K562 (cell line): ENCODE measurements around the gene POMP. TPM values are rescaled to one million over a fixed set of nuclear protein-coding genes. Genes with fewer than 3 reads are reported as not detected.

ENCODE experiments used
- ATAC-seq: fragments of 200-7000 bp; cut with Tn5 transposase; 3 replicates; pipeline ENCODE4 v1.9.1; 2020; ENCODE audit warnings: moderate library complexity
- BruUV-seq: library from RNA; stranded (reverse); fragments of 400-500 nt; replicated peaks from 2 replicates; lab custom pipeline; 2021; lab: Mats Ljungman, UMichigan
- CTCF ChIA-PET: fragments of 300-600 bp; formaldehyde crosslinking; extraction: SDS; loops from one replicate; lab custom pipeline; 2021; ENCODE audit warnings: low intra/inter-chr PET ratio; lab: Yijun Ruan, JAX
- POLR2A ChIA-PET: fragments of 300-600, 350-650 bp; sonication (Branson Sonifier 250); formaldehyde crosslinking; extraction: SDS; loops from one replicate; lab custom pipeline; 2021; ENCODE audit warnings: antibody characterized with exemption, inconsistent platforms; lab: Yijun Ruan, JAX
- DNase-seq, 4 experiments: peaks; one replicate each; pipeline versions ENCODE4 v3.0.0 to v3.0.0-alpha.2; 2011 to 2018; ENCODE audit warnings: low spot score in 3 of 4, mixed read lengths in 3 of 4; ENCODE audit errors: extremely low read depth in 1 of 4
- FAIRE-seq: peaks from 2 replicates; lab custom pipeline; 2011; peaks lifted over from hg19 to GRCh38; lab: Jason Lieb, UNC
- H2AFZ ChIP-seq: 2 replicates; pipeline ENCODE4 v1.6.0; 2011; ENCODE audit warnings: low read depth, low read length, control low read depth, inconsistent platforms
- H3K27ac ChIP-seq: fragments of 200-600 bp; 3 replicates; pipeline ENCODE4 v1.8.0; 2011; ENCODE audit warnings: low read depth, mild to moderate bottlenecking, control low read depth, inconsistent platforms, low read length, moderate library complexity, mixed read lengths; ENCODE audit errors: extremely low read depth
- H3K27me3 ChIP-seq, 2 experiments: fragments of 300-600 bp in 1 of 2; 2 replicates in 1 of 2; 3 replicates in 1 of 2; pipeline versions ENCODE4 v1.6.0 to v1.8.0; 2011; ENCODE audit warnings: inconsistent platforms in 2 of 2, low read length in 2 of 2, mild to moderate bottlenecking in 1 of 2, mixed read lengths in 1 of 2, moderate library complexity in 1 of 2; ENCODE audit not compliant: control insufficient read depth in 2 of 2, insufficient read depth in 2 of 2
- H3K36me3 ChIP-seq: fragments of 300-600 bp; 3 replicates; pipeline ENCODE4 v1.8.0; 2011; ENCODE audit warnings: mild to moderate bottlenecking, low read length, inconsistent platforms; ENCODE audit not compliant: control insufficient read depth, insufficient read depth
- H3K4me1 ChIP-seq, 2 experiments: fragments of 200-600 bp in 1 of 2; replicated peaks in 1 of 2; 2 replicates in 1 of 2; 3 replicates in 1 of 2; pipeline versions ENCODE4 v1.5.1 to v1.8.0; 2011; ENCODE audit warnings: inconsistent platforms in 2 of 2, low read length in 2 of 2, mild to moderate bottlenecking in 1 of 2, mixed read lengths in 1 of 2, moderate library complexity in 1 of 2; ENCODE audit not compliant: control insufficient read depth in 2 of 2, insufficient read depth in 2 of 2
- H3K4me2 ChIP-seq: 2 replicates; pipeline ENCODE4 v1.6.1; 2011; ENCODE audit warnings: low read length, control low read depth, inconsistent platforms, mixed read lengths; ENCODE audit not compliant: insufficient read depth
- H3K4me3 ChIP-seq: fragments of 200-600 bp; sonication (generic), shearing (Covaris generic); 2 replicates; pipeline ENCODE4 v1.5.1; 2016; ENCODE audit warnings: control low read depth, inconsistent platforms
- H3K79me2 ChIP-seq: fragments of 200-600 bp; 3 replicates; pipeline ENCODE4 v1.8.0; 2011; ENCODE audit warnings: low read length, inconsistent platforms; ENCODE audit not compliant: control insufficient read depth, insufficient read depth
- H3K9ac ChIP-seq, 2 experiments: 2 replicates each; pipeline versions ENCODE4 v1.6.0 to v1.6.1; 2011; ENCODE audit warnings: low read depth in 2 of 2, low read length in 2 of 2, control low read depth in 1 of 2, inconsistent platforms in 1 of 2, mild to moderate bottlenecking in 1 of 2, mixed read lengths in 1 of 2; ENCODE audit not compliant: insufficient read depth in 1 of 2
- H3K9me1 ChIP-seq: one replicate; pipeline ENCODE4 v1.6.0; 2011; ENCODE audit warnings: inconsistent platforms, mild to moderate bottlenecking, low read length, moderate library complexity; ENCODE audit not compliant: control insufficient read depth, insufficient read depth
- H3K9me3 ChIP-seq: replicated peaks from 2 replicates; pipeline ENCODE4 v1.5.1; 2011; ENCODE audit warnings: low read depth, low read length, inconsistent platforms; ENCODE audit not compliant: control insufficient read depth, insufficient read depth
- H4K20me1 ChIP-seq: replicated peaks from 2 replicates; pipeline ENCODE4 v1.6.1; 2011; ENCODE audit warnings: low read length, inconsistent platforms, mixed read lengths; ENCODE audit not compliant: control insufficient read depth, insufficient read depth
- CEBPB ChIP-seq: fragments of 450-650 bp; IDR thresholded peaks from 2 replicates; pipeline ENCODE4 v1.6.1; 2016; ENCODE audit warnings: missing genetic modification characterization, missing compliant biosample characterization
- CEBPG ChIP-seq, 3 experiments: fragments of 200-800 bp in 1 of 3; sonication (Bioruptor generic) in 1 of 3; sonication (generic) in 1 of 3; formaldehyde crosslinking in 1 of 3; IDR thresholded peaks in 2 of 3; conservative IDR thresholded peaks in 1 of 3; 2 replicates each; pipeline versions ENCODE4 v1.6.1 to v1.8.0; 2016 to 2022; ENCODE audit warnings: missing compliant biosample characterization in 2 of 3, missing genetic modification characterization in 2 of 3, mild to moderate bottlenecking in 1 of 3, missing genetic modification reagents in 1 of 3
- HDGF ChIP-seq: fragments of 450-650 bp; IDR thresholded peaks from 2 replicates; pipeline ENCODE4 v1.6.1; 2016
- MTA3 ChIP-seq: fragments of 450-650 bp; formaldehyde crosslinking; IDR thresholded peaks from 2 replicates; pipeline ENCODE4 v1.6.1; 2017; ENCODE audit warnings: mild to moderate bottlenecking, borderline replicate concordance
- WGBS: fragments of 100-300 bp; shearing (Covaris generic); methylation state at CpG from one replicate; pipeline ENCODE4 v1.1.6; 2016; ENCODE audit warnings: low coverage, mixed read lengths; ENCODE audit not compliant: insufficient coverage; ENCODE audit errors: missing lambda C conversion rate; 5-methylcytosine and 5-hydroxymethylcytosine counted together
- in situ Hi-C: fragments of 300-500 bp; cut with MboI; formaldehyde crosslinking; loops from 4 replicates; pipeline ENCODE4 v1.15.0; 2018; ENCODE audit warnings: inconsistent platforms, mixed read lengths
- intact Hi-C: fragments of 100-400 bp; cut with micrococcal nuclease; formaldehyde crosslinking; loops from 2 replicates; pipeline ENCODE4 v1.14.2; 2022
- polyA plus RNA-seq, 8 experiments: library from polyadenylated mRNA; depleted of rRNA in 4 of 8; stranded (reverse) in 5 of 8; unstranded in 3 of 8; fragments of >200 nt; fragmentation: Nextera tagmentation in 2 of 8; fragmentation: Illumina TruSeq in 1 of 8; extraction: Ambion mirVana in 2 of 8; extraction: Trizol in 1 of 8; gene quantifications; 2 replicates each; pipeline versions ENCODE4 v1.2.1 to v1.2.3, GENCODE V29; 2011 to 2014; ENCODE audit warnings: inconsistent platforms in 1 of 8, missing spikeins in 1 of 8
- total RNA-seq, 7 experiments: library from RNA; depleted of rRNA in 6 of 7; stranded (reverse); fragments of >200 nt in 6 of 7; fragmentation: Illumina TruSeq in 2 of 7; extraction: Trizol in 2 of 7; gene quantifications; 2 replicates each; pipeline versions ENCODE4 v1.2.1 to v1.2.3, GENCODE V29; 2011 to 2021; ENCODE audit warnings: low replicate concordance in 1 of 7
- TF ChIP-seq, protein P1 (sequence below), 2 experiments: fragments of 450-650 bp in 1 of 2; sonication (generic) in 1 of 2; formaldehyde crosslinking in 1 of 2; IDR thresholded peaks; 2 replicates each; pipeline versions ENCODE4 v1.7.1 to v1.9.0; 2016 to 2022; ENCODE audit warnings: inconsistent platforms in 1 of 2, mild to moderate bottlenecking in 1 of 2, missing genetic modification reagents in 1 of 2

POMP gene
- total and polyA plus RNA-seq, 9 of the 15 experiments (the other 6 are each of a cell fraction or from before 2014, with no cell fraction given) = 69.2 to 647 (median 118) TPM

DNA sequence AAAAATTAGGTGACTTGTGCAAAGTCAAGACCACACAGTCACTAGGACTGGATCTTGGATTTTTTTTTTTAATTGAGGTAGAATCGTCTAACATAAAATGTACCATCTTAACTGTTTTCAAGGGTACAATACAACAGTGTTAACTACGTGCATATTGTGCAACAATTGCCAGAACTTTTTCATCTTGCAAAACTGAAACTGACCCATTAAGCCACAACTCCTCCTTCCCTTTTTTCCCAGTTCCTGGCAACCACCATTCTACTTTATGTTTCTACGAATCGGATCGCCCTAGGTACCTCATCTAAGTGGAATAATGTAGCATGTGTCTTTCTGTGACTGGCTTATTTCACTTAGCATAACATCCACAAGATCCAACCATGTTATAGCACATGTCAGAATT lies 37.5 kb upstream of the POMP start:
- ChIA-PET CTCF (no interaction called here), POLR2A (interaction anchor here (1.1 kb wide), 1 partner anchor 12 kb away, joined by 5 read pairs; no protein-coding TSS in a partner anchor)
- H3K27me3 ChIP-seq = no peaks in the 10 kb centered on the region
- no peak for ATAC-seq
- no peaks in the 10 kb centered on the region for H3K79me2 ChIP-seq
- peaks cover 0 to 4% of the 10 kb centered on the region in 2 experiments; a peak in 3 of 5 replicates for H3K4me1 ChIP-seq
- no peak overlapping the region for H3K9ac ChIP-seq
- no peaks in the 10 kb centered on the region for H3K9me1 ChIP-seq
- H2AFZ ChIP-seq = no peak overlapping the region
- H3K27ac ChIP-seq = no peak overlapping the region
- no peak for DNase-seq
- no TSS peak for BruUV-seq
- H4K20me1 ChIP-seq = no peaks in the 10 kb centered on the region
- in situ Hi-C loops = no loop called here
- WGBS = 38% methylated on average over 5 of the region's 5 CpGs
- no peak for FAIRE-seq
- TF ChIP-seq, protein P1, sequence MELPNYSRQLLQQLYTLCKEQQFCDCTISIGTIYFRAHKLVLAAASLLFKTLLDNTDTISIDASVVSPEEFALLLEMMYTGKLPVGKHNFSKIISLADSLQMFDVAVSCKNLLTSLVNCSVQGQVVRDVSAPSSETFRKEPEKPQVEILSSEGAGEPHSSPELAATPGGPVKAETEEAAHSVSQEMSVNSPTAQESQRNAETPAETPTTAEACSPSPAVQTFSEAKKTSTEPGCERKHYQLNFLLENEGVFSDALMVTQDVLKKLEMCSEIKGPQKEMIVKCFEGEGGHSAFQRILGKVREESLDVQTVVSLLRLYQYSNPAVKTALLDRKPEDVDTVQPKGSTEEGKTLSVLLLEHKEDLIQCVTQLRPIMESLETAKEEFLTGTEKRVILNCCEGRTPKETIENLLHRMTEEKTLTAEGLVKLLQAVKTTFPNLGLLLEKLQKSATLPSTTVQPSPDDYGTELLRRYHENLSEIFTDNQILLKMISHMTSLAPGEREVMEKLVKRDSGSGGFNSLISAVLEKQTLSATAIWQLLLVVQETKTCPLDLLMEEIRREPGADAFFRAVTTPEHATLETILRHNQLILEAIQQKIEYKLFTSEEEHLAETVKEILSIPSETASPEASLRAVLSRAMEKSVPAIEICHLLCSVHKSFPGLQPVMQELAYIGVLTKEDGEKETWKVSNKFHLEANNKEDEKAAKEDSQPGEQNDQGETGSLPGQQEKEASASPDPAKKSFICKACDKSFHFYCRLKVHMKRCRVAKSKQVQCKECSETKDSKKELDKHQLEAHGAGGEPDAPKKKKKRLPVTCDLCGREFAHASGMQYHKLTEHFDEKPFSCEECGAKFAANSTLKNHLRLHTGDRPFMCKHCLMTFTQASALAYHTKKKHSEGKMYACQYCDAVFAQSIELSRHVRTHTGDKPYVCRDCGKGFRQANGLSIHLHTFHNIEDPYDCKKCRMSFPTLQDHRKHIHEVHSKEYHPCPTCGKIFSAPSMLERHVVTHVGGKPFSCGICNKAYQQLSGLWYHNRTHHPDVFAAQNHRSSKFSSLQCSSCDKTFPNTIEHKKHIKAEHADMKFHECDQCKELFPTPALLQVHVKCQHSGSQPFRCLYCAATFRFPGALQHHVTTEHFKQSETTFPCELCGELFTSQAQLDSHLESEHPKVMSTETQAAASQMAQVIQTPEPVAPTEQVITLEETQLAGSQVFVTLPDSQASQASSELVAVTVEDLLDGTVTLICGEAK (IDR thresholded peaks at IDR 0.05) = no peak
- TF ChIP-seq, protein P1 (CRISPR knock-in tag; IDR thresholded peaks at IDR 0.05) = no peak
- TF ChIP-seq CEBPG (CRISPR knock-in tag; IDR thresholded peaks at IDR 0.05) = no peak
- TF ChIP-seq CEBPG (tag; conservative IDR thresholded peaks at IDR 0.05 in 1 of 2, IDR thresholded peaks at IDR 0.05 in 1 of 2) = peak; percentile 20 to 54; a peak in 1 of 4 replicates
- no peak for TF ChIP-seq MTA3
- TF ChIP-seq CEBPB (tag) = peak; percentile 77
- TF ChIP-seq HDGF = no peak
- H3K4me2 ChIP-seq = no peak overlapping the region
- H3K36me3 ChIP-seq = no peaks in the 10 kb centered on the region
- no peak overlapping the region for H3K4me3 ChIP-seq
- intact Hi-C loops = no loop called here
- no peaks in the 10 kb centered on the region for H3K9me3 ChIP-seq
